Stimulated activated CD8-positive, alpha-beta memory T cell treated with anti-CD3 and anti-CD28 coated beads, Interleukin-12 subunit alpha, Interleukin-12 subunit beta, amount 100 ng/mL, for 4 hours (primary cell): Measurements from ENCODE around the gene DAPK2.

Source experiments
- DNase-seq: peaks from one replicate; pipeline ENCODE4 v3.0.0-alpha.2; 2020; ENCODE audit warnings: low read depth

The DAPK2 gene

DNA sequence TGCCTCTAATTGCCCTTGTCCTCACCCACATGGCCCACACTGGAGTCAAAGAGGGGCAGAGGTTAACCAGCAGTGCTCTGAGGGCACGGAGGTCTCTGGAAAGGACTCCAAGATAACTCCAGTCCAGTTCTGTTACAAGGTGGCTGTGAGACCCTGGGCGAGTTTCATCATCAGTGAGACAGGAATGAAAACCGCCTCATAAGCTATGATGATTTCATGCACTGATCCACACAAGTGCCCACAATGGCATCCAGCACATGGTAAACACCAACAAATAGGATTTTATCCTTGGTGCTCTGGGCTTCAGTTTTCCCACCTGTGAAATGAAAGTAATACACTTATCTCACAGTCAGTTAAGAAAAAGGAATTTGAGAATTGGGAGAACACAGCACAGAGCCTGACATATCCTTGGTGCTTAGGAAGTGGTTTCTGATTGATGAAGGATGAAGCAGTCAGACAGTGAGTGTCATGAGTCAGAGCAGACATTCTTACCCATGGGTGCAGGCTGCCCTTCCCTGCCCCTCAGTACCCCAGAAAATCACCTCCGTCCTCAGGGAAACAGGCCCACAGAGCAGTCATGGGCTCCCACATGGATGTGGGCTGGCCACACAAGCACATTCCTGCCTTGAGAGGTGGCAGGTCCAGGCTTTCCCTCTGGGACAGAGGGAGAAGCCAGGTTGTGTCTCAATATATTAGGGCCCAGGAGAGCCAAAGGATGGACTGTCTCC lies 48.4 kb downstream of the DAPK2 start:
- DNase-seq = no peak

DNA sequence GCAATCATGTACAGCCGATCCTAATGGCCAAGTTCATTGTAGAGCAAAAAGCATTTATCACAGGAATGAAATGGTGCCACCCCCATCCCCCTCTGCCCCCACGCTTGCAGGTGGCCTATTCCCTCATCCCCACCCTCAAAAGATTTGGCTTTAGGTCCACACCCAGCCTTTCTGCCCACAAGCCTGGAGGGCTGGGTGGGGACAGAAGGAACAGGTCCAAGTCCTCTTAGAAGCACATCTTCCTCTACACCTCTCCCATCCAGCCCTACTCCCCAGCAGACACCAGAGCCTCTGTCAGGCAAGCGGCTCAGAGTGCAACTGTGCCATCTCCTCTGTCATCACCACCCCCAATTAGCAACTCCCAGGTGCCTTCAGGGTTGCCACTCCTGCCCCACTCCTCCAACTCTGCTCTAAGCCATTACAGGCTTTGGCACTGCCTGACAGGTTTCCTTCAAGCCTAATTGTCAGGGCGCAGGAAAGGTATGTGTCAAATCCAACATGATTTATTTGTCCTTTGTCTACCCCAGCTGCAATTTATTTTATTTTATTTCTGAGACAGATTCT lies 49.4 kb downstream of the DAPK2 start:
- no peak for DNase-seq

DNA sequence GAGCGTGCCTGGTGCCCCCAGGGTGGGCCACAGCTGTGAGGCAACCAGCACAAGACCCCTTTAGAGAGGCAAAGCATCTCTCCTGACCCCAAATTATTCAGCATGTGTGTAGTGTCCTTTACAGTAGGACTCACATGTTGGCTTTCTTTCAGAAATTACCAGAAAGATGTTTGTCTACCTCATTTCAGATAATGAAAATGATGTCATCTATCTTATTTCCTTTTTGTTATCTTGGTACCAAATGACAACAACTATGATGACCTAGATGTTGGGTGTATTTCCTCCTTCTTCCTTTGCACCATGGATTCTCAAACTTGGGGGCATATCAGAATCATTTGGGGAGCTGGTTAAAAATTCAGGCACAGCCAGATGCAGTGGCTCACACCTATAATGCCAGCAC lies 50.5 kb downstream of the DAPK2 start:
- no peak for DNase-seq

DNA sequence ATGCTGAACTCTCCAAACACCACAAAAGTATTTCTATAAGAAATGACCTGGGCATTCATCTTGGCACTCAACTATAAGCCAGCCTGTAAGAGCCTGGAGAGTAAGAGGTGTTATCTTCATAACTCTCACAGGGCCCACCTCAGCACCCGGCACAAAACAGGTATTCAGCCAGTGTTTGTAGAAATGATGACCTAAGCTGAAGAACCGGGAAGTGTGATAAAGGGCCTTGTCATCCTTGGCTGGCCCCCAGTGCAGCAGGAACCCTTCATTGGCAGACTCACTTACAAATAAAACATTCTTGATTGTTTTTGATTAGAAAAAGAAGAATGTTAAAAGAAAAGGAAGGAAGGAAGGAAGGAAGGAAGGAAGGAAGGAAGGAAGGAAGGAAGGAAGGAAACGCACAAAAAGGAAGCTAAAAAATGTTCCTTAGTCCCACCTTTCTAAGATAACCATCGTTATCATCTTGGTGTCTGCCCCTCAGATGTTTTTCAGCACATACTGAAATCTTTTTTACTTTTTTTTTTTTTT lies 52.1 kb downstream of the DAPK2 start:
- no peak for DNase-seq

DNA sequence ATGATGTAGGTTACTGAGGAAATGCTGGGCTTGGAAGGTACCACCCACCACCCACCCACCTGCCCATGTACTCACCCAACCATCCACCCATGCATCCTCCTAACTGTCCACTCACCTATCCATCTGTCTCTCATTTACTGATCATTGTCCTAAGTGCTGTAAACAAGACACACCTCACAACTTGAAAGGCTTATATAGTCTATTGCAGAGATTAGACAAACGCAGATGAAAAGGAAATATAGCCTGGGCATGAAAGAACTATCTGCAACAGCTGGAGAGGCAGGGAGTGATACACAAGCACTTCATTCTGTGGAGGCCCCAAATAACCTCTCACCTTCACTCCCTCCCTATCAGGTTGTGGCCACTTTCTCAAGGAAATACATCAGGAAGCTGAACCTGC lies 54.0 kb downstream of the DAPK2 start:
- no peak for DNase-seq

DNA sequence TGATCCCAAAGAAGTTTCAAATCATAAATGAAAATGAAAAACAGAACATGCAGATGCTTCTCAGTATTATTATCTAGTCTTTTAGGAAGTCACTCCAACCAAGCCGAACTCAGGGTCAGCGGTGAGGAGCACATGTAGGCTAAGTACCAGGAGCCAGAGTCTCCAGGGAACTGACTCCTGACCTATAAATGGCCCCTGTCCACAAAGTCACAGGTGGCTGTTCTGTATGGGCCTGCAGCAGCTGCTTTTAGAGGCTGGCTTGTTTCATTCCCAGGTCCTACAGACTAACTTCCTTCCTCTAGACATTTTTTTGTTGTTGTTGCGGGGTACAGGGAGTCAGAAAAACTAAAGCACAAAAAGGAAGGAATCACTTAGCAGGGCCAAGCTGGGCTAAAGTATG lies 54.6 kb downstream of the DAPK2 start:
- DNase-seq = no peak

DNA sequence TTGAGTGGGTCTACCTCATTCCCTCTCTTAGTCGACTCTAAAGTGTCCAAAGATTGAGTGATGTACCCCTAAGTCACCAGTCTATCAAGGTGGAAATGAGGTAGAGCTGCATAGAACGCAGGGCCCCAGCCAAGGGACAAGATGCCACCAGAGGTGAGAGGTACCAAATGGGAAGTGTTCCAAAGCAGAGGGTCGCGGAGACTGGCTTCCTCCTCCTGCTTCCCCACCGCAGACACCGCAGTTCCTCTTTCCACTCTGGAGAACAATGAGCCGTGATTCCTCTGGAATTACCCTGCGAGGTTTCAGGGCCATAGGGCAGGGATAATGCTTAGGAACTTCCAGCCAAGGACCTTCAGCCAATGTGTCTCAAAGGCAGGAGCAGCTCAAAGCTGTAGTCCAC lies 55.8 kb downstream of the DAPK2 start:
- DNase-seq = no peak

DNA sequence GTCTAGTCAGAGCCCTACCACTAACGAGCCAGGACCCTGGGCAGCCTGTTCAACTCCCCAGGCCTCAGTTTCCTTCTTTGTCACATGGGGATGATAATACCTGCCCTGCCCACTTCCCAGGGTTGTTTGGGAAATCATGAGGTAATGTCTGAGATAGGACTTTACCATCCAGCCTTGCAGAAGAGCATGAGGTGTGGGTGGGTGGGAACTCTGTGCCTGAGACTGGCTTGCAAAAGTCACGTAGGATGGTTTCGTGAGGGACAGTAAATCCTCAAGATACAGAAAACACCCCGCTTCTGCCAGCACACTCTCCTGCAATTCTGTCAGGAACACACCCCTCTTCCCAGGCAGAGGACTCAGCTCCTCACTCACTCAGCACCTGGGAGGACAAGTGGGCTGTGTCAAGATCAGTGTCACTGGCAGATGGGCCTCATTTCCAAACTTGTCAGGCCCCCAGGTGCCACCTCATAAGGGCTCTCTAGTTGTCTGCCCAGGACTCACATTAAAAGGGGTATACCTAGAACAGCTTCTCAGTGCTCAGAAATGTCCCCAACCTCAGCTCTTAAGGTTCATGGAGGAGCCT lies 58.4 kb downstream of the DAPK2 start:
- no peak for DNase-seq

DNA sequence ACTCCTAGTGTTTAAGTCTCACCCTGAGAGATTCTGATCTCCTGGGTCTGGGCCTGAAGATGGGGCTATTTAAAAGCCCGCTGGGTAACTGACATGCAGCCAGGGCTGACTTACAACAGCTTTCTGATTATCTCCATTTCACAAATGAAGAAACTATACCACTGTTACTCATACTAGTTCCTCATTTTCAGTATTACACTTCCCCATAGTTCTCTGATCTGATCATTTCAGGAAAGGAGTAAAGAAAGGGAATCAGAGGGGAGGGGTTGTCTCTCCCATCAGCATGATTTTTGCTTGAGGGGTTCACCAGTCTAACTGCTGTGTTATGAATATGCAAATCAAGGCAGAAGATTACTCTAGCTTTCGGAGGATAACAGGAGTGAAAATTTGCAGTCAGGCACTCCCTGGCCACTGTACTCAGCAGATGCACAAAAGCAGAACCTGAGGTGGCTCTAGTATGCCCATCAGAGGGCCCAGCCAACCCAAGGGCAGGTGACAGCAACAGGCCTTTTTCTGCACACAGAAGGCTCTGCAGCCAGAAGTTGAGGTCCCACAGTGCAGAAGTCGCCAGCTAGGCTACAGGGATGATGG lies 59.4 kb downstream of the DAPK2 start:
- DNase-seq = no peak

DNA sequence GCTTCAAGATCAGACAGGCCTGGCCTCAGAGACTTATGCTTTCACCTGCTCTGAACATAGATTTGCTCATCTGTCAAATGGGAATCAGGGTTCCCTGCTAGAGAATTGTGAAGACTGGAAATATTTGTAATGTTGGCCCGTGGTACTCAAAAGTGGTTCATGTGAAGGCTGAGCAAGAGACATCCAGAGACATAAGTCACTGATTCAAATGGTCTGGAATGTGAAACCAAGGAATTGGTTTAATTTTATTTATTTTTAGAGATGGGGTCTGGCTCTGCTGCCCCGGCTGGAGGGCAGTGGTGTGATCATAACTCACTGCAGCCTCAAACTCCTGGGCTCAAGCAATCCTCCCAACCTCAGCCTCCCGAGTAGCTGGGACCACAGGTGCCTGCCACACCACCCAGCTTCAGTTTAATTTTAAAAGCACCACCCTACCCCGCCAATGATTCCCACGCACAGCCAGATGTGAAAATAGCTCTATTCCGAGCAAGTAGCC lies 60.1 kb downstream of the DAPK2 start:
- DNase-seq = no peak

DNA sequence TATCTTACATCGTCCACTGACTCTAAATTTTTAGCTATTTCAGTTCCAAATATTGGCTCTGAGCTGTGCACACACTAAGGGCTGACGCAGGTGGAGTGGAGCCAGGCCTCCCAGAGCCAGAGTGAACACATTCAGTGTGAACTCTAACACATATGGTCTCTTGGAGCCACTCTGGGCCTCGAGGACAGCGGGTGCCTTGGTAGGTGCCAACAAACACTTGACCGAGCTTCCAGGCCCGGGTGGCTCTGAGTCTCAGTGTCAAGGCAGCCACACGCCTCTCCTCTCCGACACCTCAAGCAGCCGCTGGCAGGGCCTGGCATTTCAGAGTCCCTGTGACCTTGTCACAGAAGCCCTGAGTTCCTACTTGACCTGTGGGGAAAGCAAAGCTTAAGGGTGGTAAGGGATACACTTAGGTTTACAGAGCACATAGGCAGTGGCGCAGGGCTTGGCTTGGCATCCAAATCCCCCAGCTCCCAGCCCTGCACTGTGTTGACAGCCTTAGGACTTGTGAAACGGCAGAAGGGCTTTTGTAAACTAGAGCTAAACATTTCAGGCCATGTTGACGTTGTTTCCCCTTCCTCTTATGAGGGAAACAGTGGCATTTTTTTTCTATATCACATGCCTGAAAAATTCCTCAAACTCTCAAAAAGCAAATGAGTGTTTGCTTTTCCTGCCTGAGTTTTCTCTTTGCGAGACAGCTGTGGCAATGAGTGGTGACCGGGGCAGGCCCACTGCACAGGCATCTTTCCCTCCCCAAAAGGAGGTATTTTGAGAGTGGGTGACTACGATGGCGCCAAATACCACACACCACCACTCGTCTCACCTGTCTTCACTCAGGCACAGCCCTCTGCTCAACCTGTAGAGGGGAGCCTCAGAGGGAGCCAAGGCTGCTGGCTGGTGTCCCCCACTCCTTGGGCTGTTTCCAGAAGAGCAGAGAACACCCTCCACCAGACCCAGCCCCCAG lies 60.8 kb downstream of the DAPK2 start:
- DNase-seq = no peak

DNA sequence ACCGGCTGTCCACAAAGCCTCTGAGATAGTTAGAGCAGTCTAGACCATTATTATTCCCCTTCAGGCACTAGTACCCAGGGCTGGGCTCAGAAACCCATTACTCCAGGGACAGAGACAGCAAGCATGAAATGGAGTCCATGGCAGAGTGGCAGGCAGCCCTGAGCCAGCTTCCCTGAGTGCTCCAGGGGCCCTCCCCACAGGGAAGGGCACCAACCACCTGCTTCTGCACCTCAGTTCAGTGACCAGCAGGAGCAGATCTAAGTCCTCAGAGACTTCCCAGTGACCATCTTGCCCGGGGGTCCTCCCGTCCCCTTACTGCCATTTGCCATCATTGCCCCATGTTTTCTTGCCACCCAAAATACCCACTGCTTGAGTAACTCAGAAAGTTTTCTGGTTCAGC lies 62.0 kb downstream of the DAPK2 start:
- no peak for DNase-seq

DNA sequence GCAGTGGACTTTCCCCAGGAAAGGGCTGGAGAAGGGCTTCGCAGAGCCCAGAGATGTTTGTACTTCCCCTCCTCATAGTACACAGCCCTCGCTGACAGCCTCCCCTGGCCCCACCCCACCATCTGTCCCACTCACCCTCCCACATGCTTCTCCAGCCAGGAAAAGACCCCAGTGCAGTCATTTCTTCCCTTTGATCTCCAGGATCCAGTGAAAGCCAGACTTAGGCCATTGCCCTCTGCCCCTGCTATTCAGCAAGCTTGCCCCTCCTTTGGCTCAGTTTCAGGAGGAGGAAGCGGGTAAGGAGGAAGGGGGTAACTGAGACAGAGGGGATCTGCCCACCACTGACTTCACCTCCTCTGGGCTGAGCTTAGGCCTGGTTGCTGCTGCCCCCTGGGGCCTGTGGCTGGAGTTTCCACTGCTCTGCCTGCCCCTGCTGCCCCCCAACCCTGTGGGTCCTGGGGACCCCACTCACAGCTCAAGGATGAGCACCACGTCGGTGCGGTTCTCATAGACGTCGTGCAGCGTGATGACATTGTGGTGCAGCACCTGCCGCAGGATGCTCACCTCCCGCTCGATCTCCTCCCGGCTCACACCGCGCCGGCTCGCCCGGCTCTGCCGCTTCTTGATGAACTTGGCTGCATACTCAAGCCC lies 63.1 kb downstream of the DAPK2 start:
- DNase-seq = no peak

DNA sequence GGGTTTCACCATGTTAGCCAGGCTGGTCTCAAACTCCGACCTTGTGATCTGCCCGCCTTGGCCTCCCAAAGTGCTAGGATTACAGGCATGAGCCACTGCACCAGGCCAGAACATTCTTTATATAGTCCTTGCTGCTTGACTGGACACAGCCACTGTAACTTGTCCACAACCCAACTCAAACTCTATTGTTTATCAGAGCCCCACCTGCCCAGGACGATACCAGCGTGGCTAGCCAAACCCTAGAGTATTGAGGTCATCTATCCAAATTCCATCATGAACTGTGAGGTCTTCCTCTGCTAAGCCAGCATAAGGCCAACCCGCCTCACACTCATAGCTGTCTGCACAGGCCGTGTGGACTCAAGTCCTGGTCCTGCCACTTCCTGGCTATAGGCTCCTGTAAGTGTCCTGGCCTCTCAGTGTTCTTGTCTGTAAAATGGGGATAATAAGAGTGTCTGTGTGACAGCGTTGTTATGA lies 63.9 kb downstream of the DAPK2 start:
- DNase-seq = no peak

DNA sequence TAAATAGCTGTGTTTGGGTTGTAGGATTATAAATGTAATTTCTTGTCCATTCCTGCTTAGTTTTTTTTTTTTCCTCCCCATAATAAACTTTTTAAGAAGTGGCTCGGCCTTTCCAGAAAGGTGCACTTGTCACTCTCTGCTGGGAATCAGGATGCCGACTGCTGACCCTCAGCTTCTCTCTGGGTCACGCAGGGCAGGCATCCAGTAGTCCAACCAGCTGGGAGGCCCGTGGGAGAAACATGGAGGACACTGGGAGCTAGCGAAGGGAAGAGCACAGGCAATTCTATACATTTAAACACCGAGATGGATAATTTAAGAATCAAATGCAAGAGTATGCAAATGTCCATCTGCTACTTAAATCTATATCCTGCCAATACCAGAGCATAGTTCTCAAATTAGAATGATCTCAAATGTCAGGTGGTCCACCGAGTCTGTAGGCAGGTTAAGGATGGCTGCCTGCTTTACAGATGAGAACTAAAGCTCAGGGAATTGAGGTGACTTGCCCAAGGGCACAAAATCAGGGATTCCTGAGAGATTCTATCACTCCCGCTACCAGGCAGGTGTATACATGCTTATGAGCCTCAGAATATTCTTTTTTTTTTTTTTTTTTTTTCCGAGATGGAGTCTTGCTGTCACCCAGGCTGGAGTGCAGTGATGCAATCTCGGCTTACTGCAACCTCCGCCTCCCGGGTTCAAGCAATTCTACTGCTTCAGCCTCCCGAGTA lies 64.5 kb downstream of the DAPK2 start:
- no peak for DNase-seq

DNA sequence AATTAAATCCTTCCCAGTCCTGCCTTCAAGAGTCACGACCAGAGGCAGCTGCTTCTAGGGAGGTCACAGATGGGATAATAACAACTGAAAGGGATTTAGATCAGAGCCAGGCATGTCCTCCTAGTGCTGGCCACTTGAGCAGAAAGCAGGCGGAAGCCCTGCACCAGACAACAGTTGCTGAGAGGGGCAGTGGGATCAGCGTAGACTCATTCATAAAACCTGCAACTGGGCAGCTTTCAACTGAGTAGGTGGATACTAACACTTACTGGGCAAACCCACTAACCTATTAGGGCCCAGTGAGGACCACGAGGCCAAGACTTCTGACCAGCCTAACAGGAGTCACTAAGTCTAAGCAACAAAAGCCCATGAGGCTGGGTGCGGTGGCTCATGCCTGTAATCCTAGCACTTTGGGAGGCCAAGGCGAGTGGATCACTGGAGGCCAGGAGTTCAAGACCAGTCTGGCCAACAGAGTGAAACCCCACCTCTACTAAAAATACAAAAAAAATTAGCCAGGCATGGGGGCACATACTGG lies 67.0 kb downstream of the DAPK2 start:
- no peak for DNase-seq

DNA sequence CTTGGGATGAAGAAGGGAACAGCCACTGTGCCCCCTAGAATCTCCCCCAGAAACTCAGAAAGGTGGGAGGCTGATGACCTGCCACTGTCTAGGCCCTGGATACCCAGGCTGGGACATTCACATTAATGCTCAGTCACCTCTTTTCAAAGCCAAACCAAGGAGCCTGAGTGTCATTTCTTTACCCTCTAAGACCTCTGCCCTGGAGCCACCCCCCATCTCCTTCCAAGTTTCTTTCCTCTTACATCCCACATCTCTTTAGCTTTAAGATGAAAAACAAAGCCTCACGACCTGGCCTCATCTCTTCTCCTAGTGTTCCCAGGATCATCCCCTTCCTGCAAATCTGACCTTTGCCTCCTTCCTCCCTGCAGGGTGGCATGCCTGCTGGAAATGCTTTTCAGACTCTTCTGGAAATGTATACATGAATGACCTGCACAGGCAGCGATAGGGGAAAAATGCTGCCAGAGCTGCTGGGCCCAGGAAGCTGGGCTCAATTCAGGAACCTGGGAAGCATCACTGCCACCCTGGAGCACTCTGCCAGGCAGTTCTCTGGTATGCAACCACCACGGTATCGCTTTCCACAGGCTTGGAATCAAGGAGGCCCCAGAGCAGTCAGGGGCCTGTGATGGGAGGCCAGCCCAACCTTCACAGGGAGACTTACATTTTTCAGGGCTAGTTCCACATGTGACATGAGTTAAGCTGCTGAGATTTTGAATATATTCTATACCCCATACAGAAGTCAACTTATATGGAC lies 67.6 kb downstream of the DAPK2 start:
- DNase-seq = no peak

DNA sequence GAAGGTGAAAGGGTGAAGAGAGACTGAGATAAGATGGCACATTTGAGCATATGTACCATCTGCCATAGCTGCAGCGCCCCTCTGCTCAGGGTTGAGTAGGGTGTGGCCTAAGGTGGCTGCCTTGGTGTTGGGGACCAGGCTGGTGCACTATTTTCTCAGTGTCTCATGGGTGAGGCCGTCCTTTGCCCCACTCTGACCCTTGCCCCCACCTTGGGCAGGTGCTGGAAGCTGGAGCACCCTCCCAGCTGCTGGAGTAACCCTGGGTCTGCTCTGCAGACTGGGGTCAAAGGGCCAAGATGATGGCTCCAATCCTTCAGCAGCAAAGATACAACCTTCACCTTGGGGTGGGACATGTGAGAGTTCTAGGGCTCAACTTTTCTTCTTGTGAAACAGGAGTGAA lies 69.2 kb downstream of the DAPK2 start:
- DNase-seq = no peak

DNA sequence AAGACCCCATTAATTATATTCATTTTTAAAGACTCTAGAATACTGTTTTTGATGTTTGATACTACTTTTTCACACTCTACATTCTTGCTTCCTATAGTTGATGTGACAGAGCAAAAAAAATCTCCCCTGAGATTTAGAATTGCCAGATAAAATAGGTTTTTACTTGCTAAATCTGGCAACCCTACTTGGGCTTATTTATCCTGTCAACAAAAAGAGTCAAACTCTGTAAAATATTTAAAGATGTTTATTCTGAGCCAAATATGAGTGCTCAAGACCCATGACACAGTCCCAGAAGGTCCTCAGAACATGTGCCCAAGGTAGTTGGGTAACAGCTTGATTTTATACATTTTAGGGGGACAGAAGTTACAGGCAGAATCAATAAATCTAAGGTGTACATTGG lies 72.3 kb downstream of the DAPK2 start:
- no peak for DNase-seq
